ENCODE measurements around the gene BRINP1.

DNA sequence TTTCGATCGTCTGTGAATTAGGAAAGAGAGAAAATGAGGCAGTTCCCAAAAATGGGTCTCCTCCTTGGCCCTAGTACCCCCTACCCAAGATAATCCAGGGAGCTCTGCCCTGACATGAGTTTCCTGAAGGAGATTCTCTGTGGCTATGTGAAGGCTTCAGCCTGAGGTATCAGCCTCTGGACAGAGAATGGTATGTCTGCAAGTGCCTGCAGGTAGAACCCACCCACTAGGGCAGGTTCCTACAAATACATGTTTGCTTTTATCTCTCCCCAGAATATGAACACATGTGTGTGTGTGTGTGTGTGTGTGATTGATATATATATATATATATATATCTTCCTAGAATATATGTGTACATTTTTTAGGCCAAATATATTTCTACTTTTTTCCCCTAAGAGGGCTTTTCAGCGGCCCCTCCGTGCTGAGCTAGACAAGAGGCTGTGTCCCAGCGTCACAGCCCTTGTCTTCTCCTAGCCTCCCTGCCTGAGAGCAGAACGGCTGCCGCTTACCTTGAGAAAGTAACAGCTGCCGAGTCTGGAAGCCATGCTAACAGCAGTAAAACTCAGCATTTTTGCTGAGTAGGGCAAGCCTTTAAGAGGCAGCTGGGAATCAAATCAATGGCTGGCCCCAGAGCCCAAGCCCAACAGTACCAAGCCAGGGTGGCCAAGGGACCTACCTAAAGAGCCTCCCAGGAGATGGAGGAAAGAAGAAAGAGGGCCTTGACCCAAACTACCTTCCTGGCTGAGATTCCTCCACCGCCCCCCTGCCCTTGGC lies 2.1 kb downstream of the BRINP1 start:
- TF ChIP-seq GATA3 (IDR thresholded peaks at IDR 0.05; ENCODE audit: low read depth, low read length): no peak
- no peak for TF ChIP-seq GATA2 (IDR thresholded peaks at IDR 0.05; ENCODE audit: low read depth, low read length)
